ENCODE data around the gene RCE1.

GRCh38 chr11:66885950-66886440 is 42.8 kb downstream of the RCE1 start:
- no peak for TF ChIP-seq CTCF (IDR thresholded peaks at IDR 0.05; ENCODE audit: borderline replicate concordance, extremely low read depth, low read length, poor library complexity, severe bottlenecking)
- TF ChIP-seq EZH2 (IDR thresholded peaks at IDR 0.05; ENCODE audit: borderline replicate concordance, low read depth, low read length, severe bottlenecking) = no peak

Measured in DND-41 (cell line).